GM19467 (cell line): Measurements from ENCODE around the gene CCDC137.
"Not testable (repeated sequence)": the region's sequence is repeated elsewhere in the genome, so short reads cannot be mapped to it uniquely, and the experiment has no call there.

Source experiments
- ATAC-seq: cut with Tn5 transposase; IDR thresholded peaks from one replicate; pipeline ENCODE4 v1.9.1; 2021; ENCODE audit warnings: mild to moderate bottlenecking, moderate library complexity; ENCODE audit not compliant: unreplicated experiment

Gene CCDC137

DNA sequence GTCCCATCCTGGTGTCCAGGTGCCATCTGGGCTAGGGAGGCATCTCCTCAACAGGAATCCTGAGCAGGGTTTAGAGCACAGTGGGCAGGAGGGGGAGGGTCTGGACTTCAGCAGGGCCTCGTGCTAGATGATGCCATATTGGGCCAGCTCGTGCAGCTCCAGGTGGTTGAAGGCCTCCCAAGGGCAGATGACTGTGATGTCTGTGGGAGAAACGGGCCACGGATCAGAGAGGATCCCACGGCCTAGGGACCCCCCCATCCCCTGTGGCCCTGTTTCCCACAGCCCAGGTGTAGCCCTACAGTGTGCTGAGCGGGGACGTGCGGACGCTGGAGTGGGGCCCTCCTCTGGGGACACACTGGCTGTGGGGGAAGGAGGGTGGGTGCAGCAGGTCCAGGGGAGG, 15.6 kb upstream of the CCDC137 start:
- no peak for ATAC-seq

DNA sequence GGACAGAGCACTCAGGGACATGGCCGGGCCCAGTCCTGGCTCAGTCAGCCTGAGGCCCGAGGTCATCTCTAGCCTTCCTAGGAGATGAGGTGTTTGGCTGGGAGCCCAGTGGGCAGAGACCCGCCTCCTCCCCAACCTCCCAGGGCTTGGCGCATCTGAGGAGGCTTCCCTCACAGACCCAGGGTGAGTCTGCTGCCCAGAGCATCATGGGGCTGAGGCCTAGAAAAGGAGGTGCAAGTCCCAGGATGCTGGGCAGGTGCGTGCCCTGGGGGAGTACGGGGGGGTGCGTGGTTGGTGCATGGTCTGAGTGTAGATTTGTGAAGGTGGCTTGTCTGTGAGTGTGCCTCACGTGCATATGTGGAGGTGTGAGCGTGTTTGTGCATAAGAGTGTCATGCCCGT, 14.8 kb upstream of the CCDC137 start:
- ATAC-seq, result no peak

DNA sequence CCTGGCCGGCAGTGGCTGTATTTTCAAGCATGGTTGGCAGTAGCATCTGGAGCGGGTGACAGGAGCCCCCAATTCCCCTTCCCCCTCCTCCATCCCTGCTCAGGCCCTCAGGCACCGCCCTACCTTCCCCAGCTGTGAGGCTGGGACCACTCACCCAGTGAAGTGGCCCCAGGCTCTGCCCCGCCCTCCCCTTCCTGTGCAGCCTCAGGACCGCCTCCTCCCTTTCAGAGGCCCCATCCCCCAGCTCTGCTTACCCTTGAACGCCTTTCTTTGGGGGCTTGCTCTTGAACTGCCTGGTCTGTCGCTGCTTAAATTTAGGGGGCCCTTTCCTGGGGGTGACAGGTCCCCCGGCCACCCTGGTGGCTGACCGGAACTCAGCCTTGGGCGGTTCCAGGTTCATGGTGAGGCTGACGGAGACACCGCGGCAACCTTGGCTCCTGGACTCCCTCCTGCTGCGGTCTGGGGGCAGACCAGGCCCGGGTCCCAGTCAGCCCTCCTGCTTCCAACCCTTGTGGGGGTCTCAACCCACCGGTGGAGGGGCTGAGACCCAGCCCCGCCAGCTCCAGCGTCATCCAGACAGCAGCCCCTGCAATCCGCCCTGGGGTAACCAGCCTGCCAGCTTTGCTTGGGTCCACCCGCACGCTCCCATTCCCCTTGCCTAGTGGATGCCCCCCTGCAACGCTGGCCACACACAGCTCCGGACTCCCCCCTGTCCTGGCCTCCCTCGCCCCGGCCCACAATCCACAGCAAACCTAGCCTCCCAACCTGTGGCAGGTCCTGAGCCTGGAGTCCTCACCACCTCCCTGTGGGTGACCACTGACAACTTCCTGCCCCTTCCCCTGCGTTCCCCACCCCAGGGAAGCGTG, 13.4 kb upstream of the CCDC137 start:
- ATAC-seq, result no peak

DNA sequence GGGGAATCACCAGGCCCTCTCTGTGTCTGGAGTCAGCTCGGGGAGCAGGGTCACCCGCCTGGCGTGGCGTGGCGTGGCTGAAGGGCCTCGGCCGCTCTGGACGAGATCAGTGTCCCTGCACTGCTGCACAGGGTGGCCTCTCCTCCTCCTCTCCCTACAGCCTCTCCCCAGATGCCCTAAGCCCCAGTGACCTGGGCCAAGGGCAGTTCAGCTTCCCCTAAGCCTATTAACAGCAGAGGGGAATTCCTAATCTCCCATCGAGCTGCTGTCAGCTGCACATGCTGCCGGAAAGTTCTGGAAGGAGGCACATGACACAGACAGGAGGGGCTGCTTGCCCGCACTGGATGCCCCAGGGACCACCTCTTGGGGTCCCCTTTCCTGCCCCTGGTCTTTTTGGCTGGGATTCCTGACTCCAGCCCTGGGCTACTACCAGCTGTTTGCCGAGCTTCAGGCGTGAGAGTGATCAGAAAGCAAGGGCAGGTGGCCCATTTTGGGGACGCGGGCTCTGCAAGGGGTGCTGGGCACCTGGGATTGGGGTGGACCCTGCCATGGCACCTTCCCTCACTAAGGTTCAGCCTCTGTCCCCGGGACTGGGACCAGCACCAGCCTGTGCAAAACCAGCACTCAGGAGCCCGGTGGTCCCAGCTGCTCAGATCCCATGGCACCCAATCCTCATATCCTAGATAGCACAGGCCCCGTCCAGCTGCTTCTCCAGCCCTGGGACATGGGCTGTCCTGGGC, 11.0 kb upstream of the CCDC137 start:
- no peak for ATAC-seq

- no peak for ATAC-seq
Observed at GRCh38 chr17:81656118-81656743, 10.3 kb upstream of the CCDC137 start, which contains the start of gene PDE6G. PDE6G (minus strand) TSS chr17:81656542; CDS start chr17:81653305, 3,237 bp downstream.

GRCh38 chr17:81656835-81657234, 9.7 kb upstream of the CCDC137 start:
- no peak for ATAC-seq

GRCh38 chr17:81659038-81659437, 7.5 kb upstream of the CCDC137 start:
- no peak for ATAC-seq

GRCh38 chr17:81660441-81660840, 6.1 kb upstream of the CCDC137 start:
- ATAC-seq, result no peak

DNA sequence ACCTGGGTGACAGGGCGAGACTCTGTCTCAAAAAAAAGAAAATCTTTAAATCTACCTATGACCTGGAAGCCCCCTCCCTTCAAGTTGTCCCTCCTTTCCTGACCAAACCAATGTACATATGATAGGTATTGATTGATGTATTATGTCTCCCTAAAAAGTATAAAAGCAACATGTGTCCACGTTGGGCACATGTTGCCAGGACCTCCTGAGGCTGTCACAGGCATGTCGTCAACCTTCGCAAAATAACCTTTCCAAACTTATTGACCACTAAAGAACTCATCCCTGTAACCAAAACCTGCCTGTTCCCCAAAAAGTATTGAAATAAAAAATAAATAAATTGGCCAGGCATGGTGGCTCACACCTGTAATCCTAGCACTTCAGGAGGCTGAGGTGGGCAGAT, 4.5 kb upstream of the CCDC137 start:
- ATAC-seq, result no peak

- no peak for ATAC-seq
Observed at GRCh38 chr17:81664051-81664470, 2.5 kb upstream of the CCDC137 start.

GRCh38 chr17:81665205-81666091, 1.1 kb upstream of the CCDC137 start:
- ATAC-seq, result peak; percentile 9

DNA sequence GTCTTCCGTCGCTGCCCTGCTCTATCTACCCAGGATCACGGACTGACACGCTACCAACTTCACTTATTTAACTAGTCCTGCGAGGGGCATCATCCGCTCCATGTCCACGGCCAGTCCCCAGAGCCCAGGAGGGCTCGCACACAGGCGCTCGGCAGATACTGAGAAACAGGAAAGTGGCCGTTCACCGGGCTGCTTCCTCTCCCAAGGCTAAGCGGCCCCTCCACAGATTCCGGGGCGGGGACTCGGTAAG, 520 bp upstream of the CCDC137 start:
- no peak for ATAC-seq

DNA sequence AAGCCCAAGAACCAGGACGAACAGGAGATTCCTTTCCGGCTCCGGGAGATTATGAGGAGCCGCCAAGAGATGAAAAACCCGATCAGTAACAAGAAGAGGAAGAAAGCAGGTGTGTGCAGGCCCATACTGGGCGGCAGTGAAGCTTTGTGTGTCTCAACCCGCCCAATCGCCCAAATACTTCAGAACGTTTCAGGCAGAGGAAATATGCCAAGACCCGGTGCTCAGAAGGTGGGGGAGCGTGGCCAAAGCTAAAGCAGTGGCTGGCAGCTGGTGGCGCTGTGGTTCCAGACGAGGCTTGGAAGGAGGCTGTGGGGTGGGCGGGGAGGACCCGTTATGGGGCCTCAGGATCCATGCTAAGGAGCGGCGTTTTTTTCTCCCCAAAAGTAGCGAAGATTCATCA, 1.2 kb downstream of the CCDC137 start:
- no peak for ATAC-seq

GRCh38 chr17:81672504-81672903, 6.0 kb downstream of the CCDC137 start:
- no peak for ATAC-seq

- ATAC-seq, result no peak
Observed at GRCh38 chr17:81672954-81673353, 6.4 kb downstream of the CCDC137 start.

DNA sequence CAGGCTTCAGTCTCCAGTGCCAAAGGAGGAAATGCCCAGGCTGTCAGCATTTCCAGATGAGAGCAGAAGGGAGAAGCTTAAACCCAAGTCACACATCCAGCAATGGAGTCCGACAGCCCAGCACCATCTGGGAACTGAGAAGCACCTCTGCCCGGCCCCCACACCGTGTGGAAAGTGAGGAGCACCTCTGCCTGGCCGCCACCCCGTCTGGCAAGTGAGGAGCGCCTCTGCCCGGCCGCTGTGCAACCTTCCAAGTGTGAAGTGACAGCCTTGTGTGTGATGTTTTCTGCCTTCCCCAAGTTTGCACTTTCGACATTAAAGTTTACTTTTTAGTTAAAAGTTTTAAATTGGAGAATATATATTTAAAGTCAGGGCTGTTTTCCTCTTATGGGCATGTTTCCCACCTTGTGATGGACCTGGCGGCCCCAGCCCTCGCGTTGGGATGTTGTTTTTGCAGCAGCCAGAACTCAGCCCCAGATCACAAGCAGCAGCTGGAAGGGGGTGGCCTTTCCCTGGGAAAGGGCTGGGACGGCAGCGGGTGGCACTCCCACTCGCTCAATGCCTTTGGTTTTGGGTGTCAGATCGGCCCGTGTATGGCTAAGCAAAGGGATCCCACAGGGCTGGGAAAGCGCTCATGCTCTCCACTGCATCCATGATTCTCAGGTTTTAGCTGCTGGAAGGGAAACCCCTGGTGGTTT, 7.2 kb downstream of the CCDC137 start:
- ATAC-seq, result no peak

- ATAC-seq, result not testable (repeated sequence)
Observed at GRCh38 chr17:81675515-81676221, 9.1 kb downstream of the CCDC137 start.

GRCh38 chr17:81676906-81677305, 10.4 kb downstream of the CCDC137 start:
- no peak for ATAC-seq

GRCh38 chr17:81680150-81680549, 13.6 kb downstream of the CCDC137 start:
- ATAC-seq, result no peak

DNA sequence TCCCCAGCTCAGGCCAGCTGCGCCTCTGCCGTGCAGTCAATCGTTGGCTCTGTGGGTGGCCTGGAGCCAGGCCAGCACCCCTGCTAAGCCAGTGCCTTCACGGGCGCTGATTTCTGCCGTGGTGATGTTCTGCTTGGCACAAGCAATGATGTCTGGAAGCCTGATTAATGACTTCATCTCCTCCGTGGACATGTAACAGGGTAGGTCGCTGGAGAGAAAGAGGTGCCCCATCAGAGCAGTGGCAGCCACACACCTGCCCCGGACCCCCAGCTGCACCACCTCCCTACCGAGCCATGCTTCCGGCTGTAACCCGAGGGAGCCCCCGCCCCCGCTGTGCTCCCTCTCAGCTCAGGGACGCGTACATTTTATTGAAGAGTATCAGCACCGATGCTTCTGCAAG, 15.1 kb downstream of the CCDC137 start:
- ATAC-seq, result no peak
